GM18502 (cell line): ENCODE measurements around the gene FBXL7.

Experiments
- ATAC-seq: cut with Tn5 transposase; IDR thresholded peaks from one replicate; pipeline ENCODE4 v1.9.1; 2021; ENCODE audit warnings: mild to moderate bottlenecking; ENCODE audit not compliant: unreplicated experiment, poor library complexity

The FBXL7 gene

GRCh38 chr5:15694696-15695214, 194.8 kb downstream of the FBXL7 start:
- ATAC-seq: no peak

GRCh38 chr5:15695215-15695731, 195.3 kb downstream of the FBXL7 start:
- no peak for ATAC-seq

GRCh38 chr5:15700373-15700772, 200.4 kb downstream of the FBXL7 start:
- ATAC-seq: no peak

- no peak for ATAC-seq
Observed at GRCh38 chr5:15702102-15702501, 202.1 kb downstream of the FBXL7 start.

- no peak for ATAC-seq
Observed at GRCh38 chr5:15703901-15704300, 203.9 kb downstream of the FBXL7 start.

- no peak for ATAC-seq
Observed at GRCh38 chr5:15704397-15704947, 204.5 kb downstream of the FBXL7 start.

- ATAC-seq: no peak
Observed at GRCh38 chr5:15707631-15708030, 207.7 kb downstream of the FBXL7 start.

- no peak for ATAC-seq
Observed at GRCh38 chr5:15711892-15712291, 211.9 kb downstream of the FBXL7 start.

GRCh38 chr5:15715535-15715934, 215.6 kb downstream of the FBXL7 start:
- no peak for ATAC-seq

GRCh38 chr5:15715967-15716366, 216.0 kb downstream of the FBXL7 start:
- no peak for ATAC-seq

GRCh38 chr5:15717001-15717400, 217.0 kb downstream of the FBXL7 start:
- ATAC-seq: no peak

GRCh38 chr5:15718421-15719179, 218.6 kb downstream of the FBXL7 start:
- no peak for ATAC-seq

GRCh38 chr5:15719784-15720183, 219.8 kb downstream of the FBXL7 start:
- ATAC-seq: no peak

GRCh38 chr5:15720515-15720914, 220.5 kb downstream of the FBXL7 start:
- no peak for ATAC-seq

- ATAC-seq: no peak
Observed at GRCh38 chr5:15722305-15722704, 222.3 kb downstream of the FBXL7 start.

GRCh38 chr5:15727375-15727774, 227.4 kb downstream of the FBXL7 start:
- ATAC-seq: no peak

- ATAC-seq: no peak
Observed at GRCh38 chr5:15728811-15729210, 228.8 kb downstream of the FBXL7 start.

GRCh38 chr5:15731699-15732098, 231.7 kb downstream of the FBXL7 start:
- no peak for ATAC-seq

GRCh38 chr5:15734058-15734457, 234.1 kb downstream of the FBXL7 start:
- no peak for ATAC-seq

- ATAC-seq: no peak
Observed at GRCh38 chr5:15737036-15737821, 237.2 kb downstream of the FBXL7 start.
